Measurements from ENCODE around the gene SLC16A4. TPM values are rescaled to one million over a fixed set of nuclear protein-coding genes. Genes with fewer than 3 reads are reported as not detected.

The SLC16A4 gene
- total RNA-seq, 1 donor from 2014 or later = 7.2 TPM

DNA sequence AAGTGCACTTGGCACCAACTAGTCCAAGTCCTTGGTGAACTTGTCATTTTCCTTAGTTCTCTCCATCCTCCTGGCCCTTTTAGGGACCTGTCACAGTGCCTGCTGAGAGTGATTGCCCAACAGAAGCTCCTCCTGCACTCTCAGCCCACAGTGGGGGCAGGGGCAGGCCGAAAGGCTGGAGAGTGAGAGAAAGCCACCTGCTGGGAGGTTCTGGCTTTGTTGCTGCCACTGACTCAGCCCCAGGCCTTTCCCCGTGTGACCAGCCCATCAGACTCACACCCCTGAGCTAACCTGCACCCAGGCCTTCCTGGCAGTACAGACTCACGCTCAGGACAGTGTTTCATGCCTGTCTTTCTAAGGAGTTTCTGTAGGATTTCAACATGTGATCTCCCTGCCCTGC, 43.0 kb upstream of the SLC16A4 start:
- H3K36me3 Mint-ChIP-seq (ENCODE audit: low read depth, unreplicated experiment) = peaks cover 4% of the 10 kb centered on the region
- H3K4me1 Mint-ChIP-seq (ENCODE audit: unreplicated experiment) = peaks cover 12% of the 10 kb centered on the region
- H3K27me3 Mint-ChIP-seq (ENCODE audit: unreplicated experiment) = peaks cover 5% of the 10 kb centered on the region
- TF ChIP-seq, protein P1, sequence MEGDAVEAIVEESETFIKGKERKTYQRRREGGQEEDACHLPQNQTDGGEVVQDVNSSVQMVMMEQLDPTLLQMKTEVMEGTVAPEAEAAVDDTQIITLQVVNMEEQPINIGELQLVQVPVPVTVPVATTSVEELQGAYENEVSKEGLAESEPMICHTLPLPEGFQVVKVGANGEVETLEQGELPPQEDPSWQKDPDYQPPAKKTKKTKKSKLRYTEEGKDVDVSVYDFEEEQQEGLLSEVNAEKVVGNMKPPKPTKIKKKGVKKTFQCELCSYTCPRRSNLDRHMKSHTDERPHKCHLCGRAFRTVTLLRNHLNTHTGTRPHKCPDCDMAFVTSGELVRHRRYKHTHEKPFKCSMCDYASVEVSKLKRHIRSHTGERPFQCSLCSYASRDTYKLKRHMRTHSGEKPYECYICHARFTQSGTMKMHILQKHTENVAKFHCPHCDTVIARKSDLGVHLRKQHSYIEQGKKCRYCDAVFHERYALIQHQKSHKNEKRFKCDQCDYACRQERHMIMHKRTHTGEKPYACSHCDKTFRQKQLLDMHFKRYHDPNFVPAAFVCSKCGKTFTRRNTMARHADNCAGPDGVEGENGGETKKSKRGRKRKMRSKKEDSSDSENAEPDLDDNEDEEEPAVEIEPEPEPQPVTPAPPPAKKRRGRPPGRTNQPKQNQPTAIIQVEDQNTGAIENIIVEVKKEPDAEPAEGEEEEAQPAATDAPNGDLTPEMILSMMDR (IDR thresholded peaks at IDR 0.05; ENCODE audit: unreplicated experiment) = no peak
- no peaks in the 10 kb centered on the region for H3K9me3 Mint-ChIP-seq (ENCODE audit: unreplicated experiment)
- H3K4me3 Mint-ChIP-seq (ENCODE audit: unreplicated experiment) = no peak overlapping the region
- no peak overlapping the region for H3K27ac Mint-ChIP-seq (ENCODE audit: unreplicated experiment)
- peak; percentile 30 for DNase-seq (ENCODE audit: low spot score)

DNA sequence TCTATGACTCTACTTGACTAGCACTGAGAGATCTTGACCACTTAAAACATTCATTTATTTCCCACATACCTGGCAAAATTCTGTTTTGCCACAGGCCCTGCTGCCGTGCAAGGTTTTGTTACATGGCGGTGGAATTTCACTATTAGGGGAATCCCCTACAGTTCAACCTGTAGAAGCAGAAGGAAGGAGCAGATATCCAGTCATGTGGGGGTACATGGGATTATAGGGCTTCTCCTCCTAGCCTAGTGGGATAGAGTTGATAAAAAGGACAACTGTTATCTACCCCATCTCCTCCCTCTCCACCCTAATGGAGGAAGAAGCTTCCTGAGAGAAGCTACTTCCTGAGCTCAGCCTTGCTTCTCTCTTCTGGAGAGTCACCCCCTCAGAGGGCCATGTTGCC, 42.4 kb upstream of the SLC16A4 start:
- Mint-ChIP-seq H3K9me3 (ENCODE audit: unreplicated experiment) (no peaks in the 10 kb centered on the region), H3K4me3 (ENCODE audit: unreplicated experiment) (no peak overlapping the region), H3K27ac (ENCODE audit: unreplicated experiment) (no peak overlapping the region), H3K36me3 (ENCODE audit: low read depth, unreplicated experiment) (no peaks in the 10 kb centered on the region), H3K4me1 (ENCODE audit: unreplicated experiment) (peaks cover 8% of the 10 kb centered on the region), H3K27me3 (ENCODE audit: unreplicated experiment) (peaks cover 5% of the 10 kb centered on the region)
- no peak for DNase-seq (ENCODE audit: low spot score)
- TF ChIP-seq, protein P1 (IDR thresholded peaks at IDR 0.05; ENCODE audit: unreplicated experiment) = no peak

DNA sequence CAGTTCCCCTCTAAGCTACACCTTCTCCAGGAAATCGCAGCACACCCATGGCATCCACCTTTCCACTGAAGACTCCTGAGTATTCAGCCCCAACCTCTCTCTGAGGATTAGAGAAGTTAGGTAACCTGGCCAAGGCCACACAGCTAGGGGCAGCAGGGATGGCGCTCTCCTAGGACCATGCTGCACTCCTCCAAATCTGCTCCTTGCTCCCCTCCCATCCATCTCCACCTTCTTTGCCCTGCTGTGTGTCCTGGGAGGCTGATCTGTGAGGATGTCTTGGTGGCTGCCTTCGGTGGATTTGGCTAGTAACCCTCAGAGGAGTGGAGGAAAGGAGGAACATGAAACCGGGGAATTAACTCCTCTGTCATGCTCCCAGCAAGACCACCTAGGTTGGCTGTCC, 40.1 kb upstream of the SLC16A4 start:
- TF ChIP-seq, protein P1 (IDR thresholded peaks at IDR 0.05; ENCODE audit: unreplicated experiment) = no peak
- H3K36me3 Mint-ChIP-seq (ENCODE audit: low read depth, unreplicated experiment) = no peaks in the 10 kb centered on the region
- peaks cover 24% of the 10 kb centered on the region for H3K4me1 Mint-ChIP-seq (ENCODE audit: unreplicated experiment)
- no peak overlapping the region for H3K27ac Mint-ChIP-seq (ENCODE audit: unreplicated experiment)
- H3K4me3 Mint-ChIP-seq (ENCODE audit: unreplicated experiment) = no peak overlapping the region
- H3K9me3 Mint-ChIP-seq (ENCODE audit: unreplicated experiment) = no peaks in the 10 kb centered on the region
- H3K27me3 Mint-ChIP-seq (ENCODE audit: unreplicated experiment) = peaks cover 5% of the 10 kb centered on the region
- no peak for DNase-seq (ENCODE audit: low spot score)

DNA sequence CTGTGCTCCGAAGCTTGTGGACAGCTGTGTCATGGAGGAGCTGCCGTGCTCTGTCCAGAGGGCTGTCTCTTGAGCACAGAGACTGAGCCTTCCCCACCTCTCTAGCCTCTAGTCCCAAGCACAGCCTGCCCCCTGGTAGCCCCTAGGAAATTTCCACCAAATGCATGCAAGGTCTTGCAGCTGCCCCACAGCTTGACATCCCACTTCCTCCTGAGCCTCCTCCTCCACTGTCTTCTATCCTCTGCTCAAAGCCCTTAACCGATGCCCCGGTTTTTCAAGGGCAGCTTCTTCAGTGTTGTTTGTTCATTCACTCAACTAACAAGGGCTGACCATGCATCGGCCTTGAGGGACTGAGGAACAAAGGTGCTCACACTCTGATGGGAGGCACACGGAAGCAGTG, 39.5 kb upstream of the SLC16A4 start:
- Mint-ChIP-seq H3K4me1 (ENCODE audit: unreplicated experiment) (peaks cover 25% of the 10 kb centered on the region), H3K36me3 (ENCODE audit: low read depth, unreplicated experiment) (no peaks in the 10 kb centered on the region), H3K9me3 (ENCODE audit: unreplicated experiment) (no peaks in the 10 kb centered on the region), H3K27me3 (ENCODE audit: unreplicated experiment) (peaks cover 5% of the 10 kb centered on the region), H3K4me3 (ENCODE audit: unreplicated experiment) (no peak overlapping the region), H3K27ac (ENCODE audit: unreplicated experiment) (no peak overlapping the region)
- TF ChIP-seq, protein P1 (IDR thresholded peaks at IDR 0.05; ENCODE audit: unreplicated experiment) = no peak
- no peak for DNase-seq (ENCODE audit: low spot score)

DNA sequence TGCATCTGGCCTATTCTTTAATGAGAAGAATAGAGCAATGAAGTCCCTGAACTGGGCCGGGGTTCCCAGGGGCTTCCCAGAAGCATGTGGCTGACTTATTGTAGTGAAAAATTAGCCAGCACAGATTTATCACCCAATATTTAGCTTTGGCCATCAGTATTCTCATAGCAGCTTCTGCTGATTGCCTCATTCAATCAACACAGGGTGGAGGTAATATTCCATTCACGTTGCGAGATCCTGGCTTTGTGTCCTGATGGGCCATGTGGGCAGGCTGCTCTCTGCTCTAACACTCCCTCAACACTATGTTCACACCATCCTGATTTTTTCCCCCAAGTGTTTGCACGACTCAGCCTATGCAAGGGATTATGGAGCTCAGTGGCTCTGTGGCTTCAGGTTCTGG, 38.1 kb upstream of the SLC16A4 start:
- DNase-seq (ENCODE audit: low spot score) = no peak
- Mint-ChIP-seq H3K9me3 (ENCODE audit: unreplicated experiment) (no peaks in the 10 kb centered on the region), H3K4me3 (ENCODE audit: unreplicated experiment) (no peak overlapping the region), H3K27me3 (ENCODE audit: unreplicated experiment) (peaks cover 5% of the 10 kb centered on the region), H3K27ac (ENCODE audit: unreplicated experiment) (no peak overlapping the region), H3K4me1 (ENCODE audit: unreplicated experiment) (peaks cover 27% of the 10 kb centered on the region), H3K36me3 (ENCODE audit: low read depth, unreplicated experiment) (no peaks in the 10 kb centered on the region)
- TF ChIP-seq, protein P1 (IDR thresholded peaks at IDR 0.05; ENCODE audit: unreplicated experiment) = no peak

Data from endothelial cell (in vitro differentiated cells).